Measurements from ENCODE around the gene ANGPT4.
A peak's percentile ranks its signal among the peaks of the same experiment; 100 is the strongest.
"Not testable (repeated sequence)": the region's sequence is repeated elsewhere in the genome, so short reads cannot be mapped to it uniquely, and the experiment has no call there.

ANGPT4 gene

DNA sequence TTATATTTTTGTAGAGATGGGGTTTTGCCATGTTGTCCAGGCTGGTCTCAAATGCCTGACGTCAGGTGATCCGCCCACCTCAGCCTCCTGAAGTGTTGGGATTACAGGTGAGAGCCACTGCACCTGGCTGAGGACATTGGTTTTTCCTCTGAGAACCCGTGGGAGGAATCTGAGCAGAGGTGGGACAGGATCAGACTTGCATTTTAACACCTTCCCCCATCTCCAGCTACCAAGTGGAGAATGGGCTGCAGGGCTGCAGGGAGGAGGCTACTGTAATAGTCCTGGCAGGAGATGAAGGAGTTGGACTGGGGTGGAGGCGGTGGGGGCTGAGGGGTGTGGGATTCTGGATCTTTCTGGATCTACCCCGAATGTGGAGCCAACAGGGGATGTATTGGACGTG lies 58.1 kb downstream of the ANGPT4 start:
- H3K27me3 ChIP-seq (replicated peaks) = no peaks in the 10 kb centered on the region
- H3K4me3 ChIP-seq (ENCODE audit: low read depth, low read length) = no peak overlapping the region
- DNase-seq = no peak
- H3K36me3 ChIP-seq (replicated peaks) = no peaks in the 10 kb centered on the region
- TF ChIP-seq, protein P1, sequence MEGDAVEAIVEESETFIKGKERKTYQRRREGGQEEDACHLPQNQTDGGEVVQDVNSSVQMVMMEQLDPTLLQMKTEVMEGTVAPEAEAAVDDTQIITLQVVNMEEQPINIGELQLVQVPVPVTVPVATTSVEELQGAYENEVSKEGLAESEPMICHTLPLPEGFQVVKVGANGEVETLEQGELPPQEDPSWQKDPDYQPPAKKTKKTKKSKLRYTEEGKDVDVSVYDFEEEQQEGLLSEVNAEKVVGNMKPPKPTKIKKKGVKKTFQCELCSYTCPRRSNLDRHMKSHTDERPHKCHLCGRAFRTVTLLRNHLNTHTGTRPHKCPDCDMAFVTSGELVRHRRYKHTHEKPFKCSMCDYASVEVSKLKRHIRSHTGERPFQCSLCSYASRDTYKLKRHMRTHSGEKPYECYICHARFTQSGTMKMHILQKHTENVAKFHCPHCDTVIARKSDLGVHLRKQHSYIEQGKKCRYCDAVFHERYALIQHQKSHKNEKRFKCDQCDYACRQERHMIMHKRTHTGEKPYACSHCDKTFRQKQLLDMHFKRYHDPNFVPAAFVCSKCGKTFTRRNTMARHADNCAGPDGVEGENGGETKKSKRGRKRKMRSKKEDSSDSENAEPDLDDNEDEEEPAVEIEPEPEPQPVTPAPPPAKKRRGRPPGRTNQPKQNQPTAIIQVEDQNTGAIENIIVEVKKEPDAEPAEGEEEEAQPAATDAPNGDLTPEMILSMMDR (IDR thresholded peaks at IDR 0.05; ENCODE audit: low read depth, low read length, missing control alignments) = no peak
- H3K27ac ChIP-seq = no peak overlapping the region
- in situ Hi-C loops (cut with HindIII; ENCODE audit: low pct_ligation_motif_present, low sequenced_read_pairs) = no loop called here

DNA sequence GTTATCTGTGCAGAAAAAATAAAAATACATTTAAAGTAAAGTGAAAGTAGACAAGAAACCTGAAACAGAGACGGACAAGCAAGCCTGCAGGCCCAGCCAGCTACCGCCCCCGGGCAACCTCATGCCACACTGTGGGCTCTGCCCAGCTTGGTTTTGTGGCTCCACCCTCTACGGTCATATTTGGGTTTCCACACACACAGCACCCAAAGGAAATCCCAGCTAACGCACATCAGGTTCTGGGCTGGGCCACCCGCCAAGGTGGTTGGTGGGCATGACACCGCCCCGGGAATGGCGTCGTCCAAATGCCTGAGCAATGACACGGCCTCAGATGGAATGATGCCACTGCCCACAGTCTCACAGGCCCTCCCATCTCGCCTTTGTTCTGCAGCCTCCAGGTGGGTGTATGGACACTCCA lies 59.8 kb downstream of the ANGPT4 start:
- in situ Hi-C loops (cut with HindIII; ENCODE audit: low pct_ligation_motif_present, low sequenced_read_pairs) = no loop called here

DNA sequence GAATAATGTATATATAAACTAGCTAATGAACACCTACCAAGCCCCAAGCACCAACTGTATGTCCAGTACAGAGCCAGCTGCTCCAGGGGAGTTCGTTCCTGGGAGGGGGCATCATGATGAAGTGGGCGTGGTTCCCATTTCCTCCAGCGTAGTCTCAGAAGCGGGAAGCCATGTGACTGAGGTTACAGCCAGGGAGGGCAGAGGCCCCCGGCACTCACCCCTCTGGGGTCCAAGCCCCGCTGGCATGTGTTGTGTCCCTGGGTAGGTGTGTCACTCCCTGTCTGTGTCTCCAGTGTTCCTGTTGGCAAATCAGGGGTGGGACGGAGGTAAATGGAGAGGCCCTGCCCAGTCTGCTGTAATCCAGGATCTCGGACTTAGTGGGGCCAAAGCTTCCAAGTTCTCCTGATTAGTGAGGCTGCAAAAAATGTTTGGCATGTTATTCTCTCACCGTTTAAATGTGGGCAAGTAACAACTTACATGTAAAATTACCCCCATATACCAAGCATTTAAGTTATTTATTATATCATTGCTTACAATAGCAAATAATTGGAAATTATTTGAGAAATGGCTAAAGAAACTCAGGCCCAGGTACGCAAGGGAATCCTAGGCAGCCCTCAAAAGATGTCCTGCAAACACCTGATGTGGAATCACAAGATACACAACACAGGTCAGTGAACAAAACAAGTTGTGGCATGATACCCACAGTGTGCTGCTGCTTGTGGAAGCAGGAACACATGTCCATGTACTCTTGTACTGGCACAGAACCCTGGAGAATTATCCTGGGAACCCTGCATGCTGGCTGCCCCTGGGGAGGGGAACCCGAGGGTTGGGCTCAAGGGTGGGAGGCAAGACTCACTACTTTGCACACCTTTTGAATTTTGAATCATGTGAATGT lies 60.4 kb downstream of the ANGPT4 start:
- no peaks in the 10 kb centered on the region for H3K27me3 ChIP-seq (replicated peaks)
- in situ Hi-C loops (cut with HindIII; ENCODE audit: low pct_ligation_motif_present, low sequenced_read_pairs) = no loop called here
- no peaks in the 10 kb centered on the region for H3K36me3 ChIP-seq (replicated peaks)
- DNase-seq = no peak
- no peak overlapping the region for H3K27ac ChIP-seq
- TF ChIP-seq, protein P1 (IDR thresholded peaks at IDR 0.05; ENCODE audit: low read depth, low read length, missing control alignments) = no peak
- H3K4me3 ChIP-seq (ENCODE audit: low read depth, low read length) = no peak overlapping the region

More for the DNA sequence above, 59.8 kb downstream of the ANGPT4 start:
- H3K27ac ChIP-seq = no peak overlapping the region
- TF ChIP-seq, protein P1 (IDR thresholded peaks at IDR 0.05; ENCODE audit: low read depth, low read length, missing control alignments) = no peak
- H3K36me3 ChIP-seq (replicated peaks) = no peaks in the 10 kb centered on the region
- no peak overlapping the region for H3K4me3 ChIP-seq (ENCODE audit: low read depth, low read length)
- peak; percentile 22 for DNase-seq
- no peaks in the 10 kb centered on the region for H3K27me3 ChIP-seq (replicated peaks)

DNA sequence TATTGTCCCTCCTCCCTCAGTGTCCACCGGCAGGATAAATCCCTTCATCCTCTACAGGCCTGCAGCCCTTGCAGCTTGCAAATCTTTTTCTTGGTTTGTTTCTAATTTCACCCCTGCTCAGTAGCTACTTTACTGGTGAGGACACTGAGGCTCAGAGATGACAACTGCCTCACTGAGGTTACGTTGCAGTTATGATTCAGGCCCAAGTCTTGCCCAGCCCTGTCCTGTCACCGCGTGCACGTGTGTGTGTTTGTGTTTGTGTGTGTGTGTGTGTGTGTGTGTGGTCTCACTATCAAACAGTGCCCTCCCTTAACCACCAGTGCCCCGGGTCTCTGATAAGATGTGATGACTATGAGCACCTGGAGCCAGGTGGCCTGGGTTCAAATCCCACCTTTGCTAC lies 61.5 kb downstream of the ANGPT4 start:
- no peak for DNase-seq
- H3K4me3 ChIP-seq (ENCODE audit: low read depth, low read length) = no peak overlapping the region
- in situ Hi-C loops (cut with HindIII; ENCODE audit: low pct_ligation_motif_present, low sequenced_read_pairs) = no loop called here
- no peaks in the 10 kb centered on the region for H3K36me3 ChIP-seq (replicated peaks)
- H3K27ac ChIP-seq = no peak overlapping the region
- no peaks in the 10 kb centered on the region for H3K27me3 ChIP-seq (replicated peaks)
- TF ChIP-seq, protein P1 (IDR thresholded peaks at IDR 0.05; ENCODE audit: low read depth, low read length, missing control alignments) = no peak

- Histone ChIP-seq H3K27ac (no peak overlapping the region), H3K4me3 (ENCODE audit: low read depth, low read length) (no peak overlapping the region), H3K27me3 (replicated peaks) (no peaks in the 10 kb centered on the region), H3K36me3 (replicated peaks) (no peaks in the 10 kb centered on the region)
- no peak for DNase-seq
- TF ChIP-seq, protein P1 (IDR thresholded peaks at IDR 0.05; ENCODE audit: low read depth, low read length, missing control alignments) = no peak
- in situ Hi-C loops (cut with HindIII; ENCODE audit: low pct_ligation_motif_present, low sequenced_read_pairs) = no loop called here
These were observed 62.6 kb downstream of the ANGPT4 start for GRCh38 chr20:853406-853996.

DNA sequence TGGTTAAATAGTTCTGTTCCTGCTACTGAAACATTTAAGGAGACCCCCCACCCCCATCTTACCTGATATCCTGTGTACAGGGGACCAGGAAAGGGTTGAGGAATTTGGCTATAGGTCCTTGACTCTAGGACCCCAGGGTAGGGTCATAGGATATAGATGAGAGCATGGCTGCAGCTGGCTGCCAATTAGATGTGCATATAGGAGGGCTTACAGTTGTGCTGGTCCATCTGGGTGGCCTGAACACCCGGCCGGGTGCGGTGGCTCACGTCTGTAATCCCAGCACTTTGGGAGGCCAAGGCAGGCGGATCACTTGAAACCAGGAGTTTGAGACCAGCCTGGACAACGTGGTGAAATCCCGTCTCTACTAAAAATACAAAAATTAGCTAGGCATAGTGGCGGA lies 67.4 kb downstream of the ANGPT4 start:
- in situ Hi-C loops (cut with HindIII; ENCODE audit: low pct_ligation_motif_present, low sequenced_read_pairs); DNase-seq; H3K27me3 ChIP-seq (replicated peaks); H3K4me3 ChIP-seq (ENCODE audit: low read depth, low read length); H3K27ac ChIP-seq; H3K36me3 ChIP-seq (replicated peaks): not testable (repeated sequence)
